NCI-H146 treated with DMSO at 0.1 percent for 48 hours (cell line): ENCODE results near the gene MBD3.

Source experiments
- DNase-seq: peaks from one replicate; lab custom pipeline; 2025; ENCODE audit not compliant: unreplicated experiment; lab: John Stamatoyannopoulos, UW

The MBD3 gene

DNA sequence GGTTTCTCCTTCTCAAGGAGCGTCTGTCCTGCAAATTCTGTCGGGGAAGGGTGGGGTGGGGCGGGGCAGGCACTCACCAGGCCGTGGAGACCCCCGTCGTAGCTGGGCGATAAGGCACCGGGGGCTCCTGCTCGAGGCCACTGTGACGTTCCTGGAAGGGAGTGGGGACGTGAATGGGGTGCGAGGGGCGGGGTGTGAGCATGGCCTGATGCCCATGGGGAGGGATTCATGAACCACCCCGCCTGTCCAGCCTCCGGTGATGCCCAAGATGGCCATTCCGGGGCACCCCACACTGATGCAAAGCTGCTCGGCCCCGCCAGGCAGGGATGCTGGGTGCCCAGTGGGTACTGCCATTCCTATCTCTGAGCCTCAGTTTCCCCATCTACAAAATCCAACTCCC is 27.0 kb upstream of the MBD3 start:
- DNase-seq = no peak

GRCh38 chr19:1619094-1619439 is 26.4 kb upstream of the MBD3 start:
- DNase-seq = no peak

DNA sequence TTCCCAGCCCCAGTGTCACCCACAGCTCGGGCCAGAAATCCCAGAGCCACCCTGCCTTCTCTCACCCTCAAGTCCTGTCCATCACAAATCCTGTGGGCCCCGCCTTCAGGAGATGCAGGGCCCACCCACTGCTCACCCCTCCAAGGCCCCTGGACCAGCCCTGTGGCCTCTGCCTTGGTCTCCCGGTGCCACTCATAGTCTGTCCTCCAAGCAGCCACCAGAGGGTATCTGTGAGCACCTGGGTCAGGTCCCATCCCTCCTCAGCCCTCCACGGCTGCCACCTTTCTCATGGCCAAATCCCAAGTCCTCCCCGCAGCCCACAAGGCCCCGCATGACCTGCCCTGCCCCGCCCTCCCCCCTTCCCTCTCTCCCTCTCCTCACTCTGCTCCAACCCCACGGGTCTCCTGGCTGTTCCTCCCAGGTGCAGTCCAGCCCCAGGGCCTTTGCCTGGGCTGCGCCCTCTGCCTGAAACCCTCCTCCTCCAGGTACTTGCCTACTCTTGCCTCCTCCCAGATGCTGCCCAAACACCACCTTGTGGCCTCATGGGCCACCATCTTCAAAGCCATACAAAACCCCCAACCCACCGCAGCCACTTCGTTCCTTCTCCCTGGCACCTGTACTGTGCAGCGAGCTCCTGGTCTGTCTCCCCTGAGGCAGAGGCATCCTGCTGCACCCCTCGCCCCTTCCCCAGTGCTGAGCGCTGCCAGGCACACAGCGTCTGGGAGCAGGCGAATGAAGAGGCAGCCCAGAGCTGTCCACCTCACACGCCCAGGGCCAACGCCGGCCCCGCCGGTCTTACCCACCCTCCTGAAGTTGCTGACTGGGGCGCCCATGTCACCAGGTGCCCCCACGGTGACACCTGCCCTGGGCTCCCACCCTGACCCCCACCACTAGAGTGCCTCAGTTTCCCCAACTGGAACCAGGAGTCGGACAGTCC is 25.8 kb upstream of the MBD3 start:
- no peak for DNase-seq

DNA sequence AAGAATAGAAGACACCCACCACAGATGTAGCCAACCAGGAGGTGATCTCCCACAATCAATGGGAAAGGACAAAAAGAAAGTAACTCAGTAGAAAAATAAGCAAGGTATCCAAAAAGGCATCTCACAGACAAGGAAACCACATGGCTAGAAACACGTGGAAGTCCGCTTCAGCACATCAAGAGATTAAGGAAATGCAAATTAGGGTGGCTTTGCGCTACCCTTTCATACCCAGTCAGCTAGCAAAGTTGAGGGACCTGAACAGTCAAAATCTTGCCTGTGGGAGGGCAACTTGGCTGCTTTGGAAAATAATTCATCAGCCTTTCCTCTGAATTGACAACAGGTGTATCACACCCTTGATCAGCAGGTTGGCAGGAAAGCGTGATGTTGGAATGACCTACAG is 24.2 kb upstream of the MBD3 start:
- no peak for DNase-seq

DNA sequence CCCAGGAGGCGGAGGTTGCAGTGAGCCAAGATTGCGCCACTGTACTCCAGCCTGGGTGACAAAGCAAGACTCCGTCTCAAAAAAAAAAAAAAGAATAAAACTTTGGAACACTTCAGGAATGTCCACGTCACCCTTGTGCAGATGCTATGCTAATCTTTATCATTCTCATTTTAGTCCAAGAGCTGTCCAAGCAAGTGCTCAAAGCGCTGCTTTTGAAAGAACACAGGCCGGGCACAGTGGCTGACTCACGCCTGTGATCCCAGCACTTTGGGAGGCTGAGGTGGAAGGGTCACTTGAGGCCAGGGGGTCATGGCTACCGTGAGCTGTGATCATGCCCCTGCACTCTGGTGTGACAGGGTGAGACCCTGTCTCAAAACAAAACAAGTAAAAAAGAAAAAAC is 23.7 kb upstream of the MBD3 start:
- DNase-seq = no peak

DNA sequence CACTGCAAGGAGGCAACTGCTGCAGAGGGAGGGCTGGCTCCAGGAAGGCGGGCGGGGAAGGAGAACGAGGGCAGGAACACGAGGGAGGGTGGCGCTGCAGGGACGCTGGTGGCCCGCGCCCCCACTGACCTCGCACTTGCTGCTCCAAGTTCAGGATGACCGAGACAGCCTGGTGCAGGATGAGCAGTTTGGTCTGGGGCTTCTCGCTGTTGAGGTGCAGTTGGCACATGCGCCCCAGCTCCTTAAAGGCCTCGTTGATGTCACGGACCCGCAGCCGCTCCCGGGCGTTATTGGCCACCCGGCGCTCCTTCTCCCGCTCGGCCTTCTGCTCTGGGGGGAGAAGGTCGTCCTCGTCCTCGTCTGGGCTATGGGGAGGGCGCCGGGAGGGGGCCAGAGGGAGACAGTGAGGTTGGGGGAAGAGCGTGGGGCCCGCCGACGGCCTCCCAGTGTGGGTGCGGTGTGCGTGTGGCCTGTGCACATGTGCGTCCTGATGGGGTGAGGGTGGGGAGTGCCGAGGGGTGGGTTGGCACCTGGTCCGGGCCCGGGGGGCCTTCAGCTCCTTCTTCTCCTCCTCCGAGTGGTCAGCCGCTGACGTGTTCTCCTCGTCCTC is 22.6 kb upstream of the MBD3 start:
- no peak for DNase-seq

- DNase-seq = no peak
Measured at GRCh38 chr19:1613808-1614570, 21.3 kb upstream of the MBD3 start.

DNA sequence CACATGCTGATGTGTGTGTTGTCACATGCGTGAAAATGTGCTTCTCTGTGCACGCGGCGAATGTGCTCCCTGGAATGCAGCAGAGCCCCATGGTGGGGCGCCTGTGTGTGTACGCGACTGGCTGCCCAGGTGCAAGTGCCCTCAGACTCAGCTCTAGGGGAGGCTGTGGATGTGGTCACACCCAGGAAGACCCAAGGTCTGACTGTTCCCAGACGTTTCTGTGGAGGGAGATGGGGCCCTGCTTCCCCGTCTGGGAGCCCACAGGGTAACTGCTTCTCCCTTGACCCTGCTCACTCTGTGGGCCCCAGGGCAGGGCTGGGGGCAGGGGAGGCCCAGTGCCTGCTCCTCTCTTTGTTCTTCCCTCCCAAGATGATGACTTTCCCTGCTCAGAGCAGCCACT is 20.5 kb upstream of the MBD3 start:
- DNase-seq = no peak

DNA sequence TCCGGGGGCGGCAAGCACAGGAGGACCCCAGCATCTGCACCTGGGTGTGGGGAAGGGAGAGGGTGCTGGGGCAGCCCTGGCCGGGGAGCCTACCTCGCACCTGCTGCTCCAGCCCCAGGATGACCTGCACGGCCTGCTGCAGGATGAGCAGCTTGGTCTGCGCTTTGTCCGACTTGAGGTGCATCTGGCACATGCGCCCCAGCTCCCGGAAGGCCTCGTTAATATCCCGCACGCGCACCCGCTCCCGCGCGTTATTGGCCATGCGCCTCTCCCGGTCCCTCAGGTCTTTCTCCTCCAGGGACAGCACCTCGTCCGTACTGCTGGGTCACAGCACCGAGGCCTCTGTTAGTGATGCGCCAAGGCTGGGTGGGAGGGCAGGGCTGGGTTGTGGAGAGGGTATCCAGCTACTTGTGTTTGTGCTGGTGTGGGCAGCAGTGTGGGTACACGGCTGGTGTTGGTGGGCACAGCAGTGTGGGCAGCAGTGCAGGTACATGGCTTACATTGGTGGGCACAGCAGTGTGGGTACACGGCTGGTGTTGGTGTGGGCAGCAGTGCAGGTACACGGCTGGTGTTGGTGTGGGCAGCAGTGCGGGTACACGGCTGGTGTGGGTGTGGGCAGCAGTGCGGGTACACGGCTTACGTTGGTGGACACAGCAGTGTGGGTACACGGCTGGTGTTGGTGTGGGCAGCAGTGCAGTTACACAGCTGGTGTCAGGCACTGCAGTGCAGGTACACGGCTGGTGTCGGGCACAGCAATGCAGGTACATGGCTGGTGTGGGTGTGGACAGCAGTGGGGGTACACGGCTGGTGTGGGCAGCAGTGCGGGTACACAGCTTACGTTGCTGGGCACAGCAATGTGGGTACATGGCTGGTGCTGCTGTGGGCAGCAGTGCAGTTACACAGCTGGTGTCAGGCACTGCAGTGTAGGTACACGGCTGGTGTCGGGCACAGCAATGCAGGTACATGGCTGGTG is 19.7 kb upstream of the MBD3 start:
- DNase-seq = no peak

- DNase-seq = no peak
Measured at GRCh38 chr19:1611353-1611752, 18.7 kb upstream of the MBD3 start.

- no peak for DNase-seq
Measured at GRCh38 chr19:1610579-1610978, 17.9 kb upstream of the MBD3 start.

DNA sequence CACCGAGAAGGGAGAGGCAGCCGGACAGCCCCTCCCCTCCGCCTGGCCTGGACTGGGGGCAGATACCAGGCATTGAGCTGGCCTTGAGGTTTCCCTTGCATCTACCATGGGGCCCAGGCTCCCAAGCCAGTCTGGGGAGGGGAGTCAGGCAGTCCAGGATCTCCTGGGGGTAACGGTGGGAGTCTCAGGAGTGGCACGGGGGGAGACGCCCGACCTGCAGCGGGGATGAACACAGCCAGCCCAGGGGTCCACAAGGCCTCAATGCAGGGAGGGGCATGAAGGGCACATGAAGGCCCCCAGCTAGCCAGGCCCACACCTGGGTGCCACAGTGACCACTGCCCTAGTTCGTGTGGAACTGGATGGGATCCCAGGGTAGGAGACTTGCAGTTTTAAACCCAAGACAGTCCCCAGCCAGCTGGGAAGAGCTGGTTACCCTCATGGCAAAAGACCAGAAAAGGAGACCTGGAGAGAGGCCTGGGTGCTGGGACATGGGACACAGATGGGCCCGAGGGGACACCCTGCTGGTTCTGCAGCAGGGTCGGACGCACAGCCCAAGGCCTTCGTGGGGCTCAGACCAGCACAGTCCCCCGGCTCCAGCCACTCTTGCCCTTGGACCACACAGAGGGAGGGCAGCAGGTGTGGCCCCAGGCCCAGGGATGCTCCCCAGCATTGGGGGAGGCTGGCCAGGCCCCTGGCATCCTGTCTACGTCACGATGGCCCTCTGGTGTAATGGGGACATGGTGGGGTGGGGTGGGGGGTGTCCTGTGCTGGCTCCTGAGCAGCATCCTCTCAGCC is 17.2 kb upstream of the MBD3 start:
- DNase-seq = no peak

DNA sequence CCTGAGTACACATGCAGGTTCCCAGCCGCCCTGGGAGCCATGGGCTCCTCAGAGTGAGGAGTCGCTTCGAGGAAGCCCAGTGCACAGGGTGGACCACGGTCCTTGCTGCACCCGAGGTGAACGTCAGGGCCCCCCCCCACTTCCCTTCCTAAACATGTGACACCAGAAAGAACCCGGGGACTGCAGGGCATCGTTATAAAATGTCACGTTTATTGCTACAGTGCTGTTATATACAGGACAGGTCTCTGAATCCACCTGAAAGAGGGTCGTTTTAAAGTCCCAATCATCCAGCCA is 16.4 kb upstream of the MBD3 start:
- DNase-seq = no peak

DNA sequence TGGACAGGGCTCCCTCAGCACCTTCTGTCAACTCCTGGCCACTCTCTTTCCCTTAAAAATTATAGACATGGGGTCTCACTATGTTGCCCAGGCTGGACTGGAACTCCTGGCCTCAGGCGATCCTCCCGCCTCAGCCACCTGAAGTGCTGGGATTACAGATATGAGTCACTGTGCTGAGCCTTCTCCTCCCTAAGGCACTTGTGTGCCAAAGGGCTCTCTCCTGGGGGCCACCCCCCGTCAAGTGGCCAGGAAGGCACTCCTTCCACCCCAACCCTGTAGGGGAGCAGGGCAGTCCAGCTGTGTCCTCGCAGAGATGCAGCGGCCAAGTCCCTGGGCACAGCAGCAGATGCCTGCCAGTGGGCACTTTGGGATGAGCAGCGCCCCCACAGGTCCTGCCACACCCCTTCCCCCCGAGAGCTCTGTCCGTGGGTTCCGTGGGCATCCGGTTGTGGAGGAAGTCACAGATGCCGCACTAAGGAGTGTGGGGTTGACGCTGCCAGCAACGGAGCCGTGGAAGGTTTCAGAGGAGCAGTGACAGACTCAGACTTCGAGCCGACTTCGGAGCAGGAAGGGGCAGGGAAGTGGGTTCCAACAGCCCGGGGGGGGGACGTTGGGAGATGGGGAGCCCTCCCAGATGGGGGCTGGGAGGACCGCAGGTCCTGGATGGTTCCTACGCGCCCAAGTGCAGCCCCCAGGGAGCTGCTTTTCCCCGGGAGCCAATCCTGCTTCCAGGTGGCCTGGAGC is 15.9 kb upstream of the MBD3 start:
- no peak for DNase-seq

DNA sequence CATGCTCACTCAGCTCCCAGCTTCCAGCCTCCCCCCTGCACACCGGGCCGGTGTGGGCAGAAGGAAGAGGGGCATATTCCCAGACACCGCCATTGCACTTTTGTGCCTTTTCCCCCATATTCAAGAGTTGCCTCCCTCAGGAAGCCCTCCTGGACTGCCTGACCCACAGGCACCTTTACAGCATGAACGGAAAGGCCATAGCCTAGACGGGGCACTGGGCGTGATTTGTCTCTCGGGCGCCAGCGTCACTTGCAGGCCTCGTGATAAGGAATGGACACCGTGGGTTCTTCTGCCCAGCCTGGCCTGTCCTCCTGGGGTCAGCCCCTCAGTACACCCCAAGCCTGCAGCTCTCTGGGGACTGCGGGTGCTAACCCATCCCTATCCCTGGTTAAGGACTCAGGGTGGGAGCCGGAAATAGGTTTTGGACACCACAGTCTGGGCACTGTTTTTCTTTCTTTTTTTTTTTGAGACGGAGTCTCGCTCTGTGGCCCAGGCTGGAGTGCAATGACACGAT is 13.5 kb upstream of the MBD3 start:
- no peak for DNase-seq

DNA sequence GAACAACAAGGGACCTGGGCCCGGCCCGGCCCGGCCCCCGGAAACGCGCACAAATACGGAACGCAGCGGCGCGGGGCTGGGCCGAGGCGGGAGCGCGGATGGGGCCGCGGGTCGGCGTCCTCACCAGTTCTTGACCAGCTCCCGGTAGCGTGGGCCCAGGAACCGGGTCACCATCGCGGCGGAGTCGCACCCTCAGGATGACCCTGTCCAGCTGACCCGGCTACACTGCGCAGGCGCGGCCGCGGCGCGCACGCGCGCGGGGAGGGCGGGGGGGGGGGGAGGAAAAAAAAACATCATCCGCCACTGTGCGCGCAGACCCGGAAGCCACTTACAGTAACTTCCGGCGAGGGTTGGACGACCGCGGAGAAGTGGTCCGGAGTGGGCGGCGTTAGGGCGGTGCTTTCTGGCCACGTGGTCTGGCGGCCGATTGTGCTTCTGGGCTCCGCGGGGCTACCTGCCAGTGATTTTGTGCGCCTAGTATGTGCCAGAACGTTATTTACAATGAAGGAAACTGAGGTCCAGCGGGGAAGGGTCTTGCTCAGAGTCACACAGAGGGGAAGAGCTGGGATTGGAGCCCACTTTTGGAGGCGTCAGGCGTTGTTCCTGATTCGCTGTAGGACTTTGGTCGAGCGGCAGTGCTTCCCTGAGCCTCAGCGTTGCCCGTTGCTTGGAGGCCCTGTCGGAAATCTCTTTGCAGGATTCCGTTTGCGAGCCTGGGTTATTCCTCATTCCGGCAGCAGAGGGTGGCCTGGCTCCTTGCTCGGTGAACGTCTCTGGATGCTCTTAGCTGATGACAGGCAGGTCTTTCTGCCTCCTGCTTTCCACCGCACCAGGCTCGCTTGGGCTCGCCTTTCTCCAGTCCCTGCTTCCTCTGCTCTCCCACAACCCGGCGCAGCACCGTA is 12.8 kb upstream of the MBD3 start, which contains the start of gene UQCR11:
Gene UQCR11 (minus strand): TSS at position 227 of the 902 bp plus-strand sequence. CDS start 53 bp downstream, at position 174.
- DNase-seq = peak; percentile 82

- DNase-seq = no peak
Measured at GRCh38 chr19:1602091-1602707, 9.5 kb upstream of the MBD3 start.

DNA sequence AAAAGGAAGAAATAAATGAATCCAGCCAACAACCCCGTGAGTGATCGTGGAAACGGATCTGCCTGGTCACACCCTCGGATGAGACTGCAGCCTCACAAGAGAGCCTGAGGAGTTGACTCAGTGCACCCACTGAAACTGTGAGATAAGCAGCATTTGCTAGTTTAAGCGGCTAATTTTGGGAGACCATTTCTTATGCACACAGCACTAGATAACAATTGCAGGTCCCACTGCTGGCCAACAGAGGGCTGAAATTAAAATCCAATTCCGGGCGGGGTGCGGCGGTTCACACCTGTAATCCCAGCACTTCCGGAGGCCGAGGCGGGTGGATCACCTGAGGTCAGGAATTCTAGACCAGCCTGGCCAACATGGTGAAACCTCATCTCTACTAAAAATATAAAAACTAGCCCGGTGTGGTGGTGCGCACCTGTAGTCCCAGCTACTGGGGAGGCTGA is 9.0 kb upstream of the MBD3 start:
- DNase-seq = no peak
